ENCODE results near the gene ATP2B3.
A peak's percentile ranks its signal among the peaks of the same experiment; 100 is the strongest.

Gene ATP2B3

GRCh38 chrX:153539171-153539978, 21.9 kb downstream of the ATP2B3 start:
- peak; percentile 24 for DNase-seq

GRCh38 chrX:153539979-153540358, 22.5 kb downstream of the ATP2B3 start:
- DNase-seq, result no peak

DNA sequence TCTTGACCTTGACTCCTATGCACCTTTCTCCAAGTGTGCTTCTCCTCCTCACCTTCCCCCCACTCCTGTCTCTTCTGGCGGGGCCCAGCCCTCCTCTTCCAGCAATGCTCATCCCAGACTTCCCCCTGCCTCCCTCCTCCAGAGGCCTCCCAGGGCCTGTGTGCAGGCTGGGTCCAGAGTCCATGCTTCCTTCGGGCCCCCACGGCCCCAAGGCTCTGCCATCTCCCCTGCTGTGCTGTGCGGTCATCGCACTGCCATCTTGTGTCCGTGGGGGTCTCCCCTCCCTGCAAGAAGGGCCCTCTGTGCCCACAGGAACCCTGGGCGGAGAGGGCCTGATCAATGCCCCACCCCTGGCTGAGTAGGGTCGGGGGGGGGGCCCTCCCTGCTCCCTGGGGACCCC, 27.3 kb downstream of the ATP2B3 start:
- DNase-seq, result no peak

GRCh38 chrX:153546386-153546785, 28.9 kb downstream of the ATP2B3 start:
- DNase-seq, result no peak

DNA sequence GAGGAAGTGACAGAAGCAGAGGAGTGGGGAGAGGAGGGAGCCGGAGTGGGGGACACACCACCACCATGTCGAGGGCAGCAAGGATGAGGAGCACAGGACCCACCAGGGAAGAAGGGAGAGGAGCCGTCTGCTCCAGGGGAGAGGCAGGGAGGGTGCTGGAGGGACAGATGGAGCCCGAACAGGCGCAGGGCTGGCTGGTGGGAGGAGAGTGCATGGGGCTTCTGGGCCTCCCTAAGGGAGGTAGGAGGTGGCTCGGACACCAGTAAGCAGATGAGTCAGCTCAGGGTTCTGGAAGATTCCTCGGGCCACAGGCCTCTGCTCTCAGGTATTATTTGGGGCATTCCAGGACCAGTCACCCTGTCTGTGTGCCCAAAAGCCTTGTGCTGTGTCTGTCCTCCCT, 29.8 kb downstream of the ATP2B3 start:
- DNase-seq, result no peak

DNA sequence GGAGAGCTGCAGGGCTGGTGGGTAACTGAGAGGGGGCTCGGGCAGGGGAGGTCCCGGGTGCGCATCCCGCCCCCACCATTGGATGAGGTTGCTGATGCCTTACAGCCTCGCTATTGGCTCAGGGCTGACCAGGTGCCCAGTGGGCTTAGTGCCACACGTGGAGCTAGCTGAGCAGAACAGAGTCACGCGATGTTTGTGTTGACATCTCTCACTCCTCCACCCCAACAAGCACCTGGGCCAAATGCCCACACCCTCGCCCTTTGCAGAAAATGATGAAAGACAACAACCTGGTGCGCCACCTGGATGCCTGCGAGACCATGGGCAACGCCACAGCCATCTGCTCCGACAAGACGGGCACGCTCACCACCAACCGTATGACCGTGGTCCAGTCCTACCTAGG, 31.8 kb downstream of the ATP2B3 start:
- no peak for DNase-seq

GRCh38 chrX:153549807-153550206, 32.4 kb downstream of the ATP2B3 start:
- DNase-seq, result no peak

GRCh38 chrX:153551135-153551534, 33.7 kb downstream of the ATP2B3 start:
- peak; percentile 48 for DNase-seq

- DNase-seq, result peak; percentile 51
These were observed 37.2 kb downstream of the ATP2B3 start for GRCh38 chrX:153554519-153555167.

GRCh38 chrX:153556767-153557166, 39.3 kb downstream of the ATP2B3 start:
- no peak for DNase-seq

GRCh38 chrX:153557618-153558355, 40.3 kb downstream of the ATP2B3 start:
- DNase-seq, result peak; percentile 17

DNA sequence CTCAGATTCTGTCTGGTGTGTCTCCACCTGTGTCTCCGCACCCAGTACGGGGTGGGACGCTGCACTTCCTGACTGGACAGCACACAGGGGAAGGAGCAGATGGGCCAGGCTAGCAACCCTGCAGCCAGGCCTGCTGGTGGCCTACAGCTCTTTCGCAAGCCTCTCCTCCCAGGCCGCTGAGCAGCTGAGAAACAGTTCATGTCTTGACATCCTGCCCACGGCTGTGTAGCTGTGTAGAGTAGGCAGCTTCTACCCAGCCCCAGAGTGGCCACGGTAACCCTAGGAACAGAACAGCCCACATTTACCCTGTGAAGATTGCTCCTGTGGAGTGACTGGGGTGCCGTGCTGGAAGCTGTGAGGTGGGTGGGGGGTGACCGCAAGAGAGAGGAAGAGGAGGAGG, 42.6 kb downstream of the ATP2B3 start:
- DNase-seq, result peak; percentile 77

- DNase-seq, result peak; percentile 23
These were observed 43.0 kb downstream of the ATP2B3 start for GRCh38 chrX:153560466-153560865.

DNA sequence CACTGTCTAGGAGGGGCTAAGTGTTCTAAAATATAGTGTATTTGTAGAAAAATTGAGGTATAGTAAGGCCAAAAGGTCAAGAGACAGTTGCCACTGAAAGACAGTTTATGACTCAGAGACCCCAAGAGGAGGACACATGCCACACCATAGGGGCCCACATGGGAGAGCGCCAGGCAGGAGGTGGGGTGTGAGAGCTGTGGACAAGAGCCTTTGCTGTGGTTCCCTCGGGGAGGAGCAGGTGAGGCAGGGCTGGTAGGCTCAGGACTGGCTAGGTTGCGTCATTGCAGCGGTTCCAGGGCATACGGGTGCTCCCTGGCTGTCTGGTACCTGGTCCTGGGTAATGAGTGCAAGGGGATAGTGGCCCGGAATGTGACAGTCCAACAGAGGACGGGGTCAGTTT, 43.9 kb downstream of the ATP2B3 start:
- peak; percentile 76 for DNase-seq

GRCh38 chrX:153562546-153562945, 45.1 kb downstream of the ATP2B3 start:
- no peak for DNase-seq

GRCh38 chrX:153564047-153564606, 46.7 kb downstream of the ATP2B3 start:
- peak; percentile 43 for DNase-seq

- no peak for DNase-seq
These were observed 48.6 kb downstream of the ATP2B3 start for GRCh38 chrX:153565996-153566580.

- no peak for DNase-seq
These were observed 51.1 kb downstream of the ATP2B3 start for GRCh38 chrX:153568451-153569011.

GRCh38 chrX:153569475-153569874, 52.0 kb downstream of the ATP2B3 start:
- DNase-seq, result peak; percentile 81

DNA sequence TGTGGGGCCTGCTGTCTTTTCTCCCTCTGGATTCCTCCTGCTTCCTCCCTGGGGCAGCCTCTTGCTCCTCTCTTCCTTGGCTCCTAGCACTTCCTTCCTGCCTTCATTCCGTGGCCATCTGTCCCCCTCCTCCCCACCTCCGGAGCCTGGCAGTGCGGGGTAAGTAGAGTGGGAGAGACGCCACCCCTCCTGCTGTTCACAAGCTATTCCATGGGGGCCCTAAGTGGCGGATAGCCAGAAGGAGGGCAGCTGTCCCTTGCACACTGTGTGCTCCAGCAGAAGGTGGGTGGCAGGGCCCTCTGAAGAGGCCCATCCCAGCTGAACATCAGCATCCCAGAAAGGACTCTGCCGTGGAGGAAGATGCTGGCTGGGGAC, 54.1 kb downstream of the ATP2B3 start:
- DNase-seq, result no peak

- DNase-seq, result no peak
These were observed 55.2 kb downstream of the ATP2B3 start for GRCh38 chrX:153572601-153573000.

DNA sequence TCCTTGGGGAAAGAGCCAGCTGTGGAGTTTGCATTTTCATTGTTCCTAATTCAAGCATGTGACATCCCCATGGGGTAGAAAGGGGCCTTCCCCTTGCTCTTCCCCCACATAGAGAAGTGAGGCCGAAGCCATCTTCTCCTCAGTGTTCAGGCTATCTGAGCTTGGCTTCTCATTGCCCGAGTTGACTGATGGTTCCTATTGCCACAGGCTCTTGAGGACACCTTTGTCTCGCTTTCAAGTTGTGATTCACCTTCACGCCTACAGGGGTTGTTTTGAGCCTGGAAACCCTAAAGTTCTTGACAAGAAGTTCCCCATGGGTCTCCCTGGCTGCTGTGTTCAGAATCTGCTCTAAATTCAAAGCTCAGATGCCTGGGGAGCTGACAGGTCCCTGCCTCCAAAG, 56.5 kb downstream of the ATP2B3 start:
- DNase-seq, result no peak
